Calu3 (cell line): Measurements from ENCODE around the gene SMDT1. TPM values are rescaled to one million over a fixed set of nuclear protein-coding genes. Genes with fewer than 3 reads are reported as not detected.
"Not testable (repeated sequence)": the region's sequence is repeated elsewhere in the genome, so short reads cannot be mapped to it uniquely, and the experiment has no call there.

Source experiments
- BruUV-seq: library from RNA; stranded (reverse); fragments of 400-500 nt; replicated peaks from 2 replicates; lab custom pipeline; 2021; lab: Mats Ljungman, UMichigan
- CTCF ChIA-PET: fragments of 300-600 bp; sonication (Branson Sonifier 250); formaldehyde crosslinking; loops from one replicate; lab custom pipeline; 2022; ENCODE audit warnings: antibody characterized with exemption; lab: Charles Lee
- DNase-seq: peaks from one replicate; pipeline ENCODE4 v3.0.0; 2022
- H3K27ac Mint-ChIP-seq: one replicate; pipeline ENCODE4 v1.8.0; 2022; ENCODE audit warnings: mixed read lengths; ENCODE audit not compliant: unreplicated experiment
- H3K27me3 Mint-ChIP-seq: one replicate; pipeline ENCODE4 v1.8.0; 2022; ENCODE audit warnings: mixed read lengths; ENCODE audit not compliant: unreplicated experiment
- H3K36me3 Mint-ChIP-seq: one replicate; pipeline ENCODE4 v1.8.0; 2022; ENCODE audit warnings: mild to moderate bottlenecking, moderate library complexity, mixed read lengths; ENCODE audit not compliant: insufficient read depth, unreplicated experiment
- H3K4me1 Mint-ChIP-seq: one replicate; pipeline ENCODE4 v1.8.0; 2022; ENCODE audit warnings: mild to moderate bottlenecking, low read depth, mixed read lengths; ENCODE audit not compliant: unreplicated experiment
- H3K4me3 Mint-ChIP-seq: one replicate; pipeline ENCODE4 v1.8.0; 2022; ENCODE audit warnings: mild to moderate bottlenecking, low read depth, moderate library complexity, mixed read lengths; ENCODE audit not compliant: unreplicated experiment
- H3K9me3 Mint-ChIP-seq: one replicate; pipeline ENCODE4 v1.8.0; 2022; ENCODE audit warnings: low read depth, mixed read lengths; ENCODE audit not compliant: unreplicated experiment
- intact Hi-C: fragments of 100-400 bp; cut with micrococcal nuclease; formaldehyde crosslinking; loops from one replicate; pipeline ENCODE4 v1.10.0; 2022; ENCODE audit not compliant: unreplicated experiment
- total RNA-seq: library from RNA; stranded (reverse); gene quantifications from 2 replicates; pipeline ENCODE4 v1.2.3, GENCODE V29; 2022
- TF ChIP-seq, protein P1 (sequence below): fragments of 200-600 bp; IDR thresholded peaks from one replicate; pipeline ENCODE4 v1.8.0; 2022; ENCODE audit warnings: antibody characterized with exemption; ENCODE audit not compliant: unreplicated experiment

Gene SMDT1
- total RNA-seq, 1 experiment from 2014 or later: 60.8 TPM

- no peaks in the 10 kb centered on the region for H3K9me3 Mint-ChIP-seq
- DNase-seq: no peak
- intact Hi-C loops: no loop called here
- no peaks in the 10 kb centered on the region for H3K27me3 Mint-ChIP-seq
- TF ChIP-seq, protein P1, sequence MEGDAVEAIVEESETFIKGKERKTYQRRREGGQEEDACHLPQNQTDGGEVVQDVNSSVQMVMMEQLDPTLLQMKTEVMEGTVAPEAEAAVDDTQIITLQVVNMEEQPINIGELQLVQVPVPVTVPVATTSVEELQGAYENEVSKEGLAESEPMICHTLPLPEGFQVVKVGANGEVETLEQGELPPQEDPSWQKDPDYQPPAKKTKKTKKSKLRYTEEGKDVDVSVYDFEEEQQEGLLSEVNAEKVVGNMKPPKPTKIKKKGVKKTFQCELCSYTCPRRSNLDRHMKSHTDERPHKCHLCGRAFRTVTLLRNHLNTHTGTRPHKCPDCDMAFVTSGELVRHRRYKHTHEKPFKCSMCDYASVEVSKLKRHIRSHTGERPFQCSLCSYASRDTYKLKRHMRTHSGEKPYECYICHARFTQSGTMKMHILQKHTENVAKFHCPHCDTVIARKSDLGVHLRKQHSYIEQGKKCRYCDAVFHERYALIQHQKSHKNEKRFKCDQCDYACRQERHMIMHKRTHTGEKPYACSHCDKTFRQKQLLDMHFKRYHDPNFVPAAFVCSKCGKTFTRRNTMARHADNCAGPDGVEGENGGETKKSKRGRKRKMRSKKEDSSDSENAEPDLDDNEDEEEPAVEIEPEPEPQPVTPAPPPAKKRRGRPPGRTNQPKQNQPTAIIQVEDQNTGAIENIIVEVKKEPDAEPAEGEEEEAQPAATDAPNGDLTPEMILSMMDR: no peak
- H3K4me3 Mint-ChIP-seq: no peak overlapping the region
- CTCF ChIA-PET: no interaction called here
- H3K27ac Mint-ChIP-seq: no peak overlapping the region
- BruUV-seq: no TSS peak
- peaks cover 47% of the 10 kb centered on the region for H3K36me3 Mint-ChIP-seq
- peaks cover 15% of the 10 kb centered on the region for H3K4me1 Mint-ChIP-seq
Measured at GRCh38 chr22:42086051-42086450, 6.6 kb downstream of the SMDT1 start.

DNA sequence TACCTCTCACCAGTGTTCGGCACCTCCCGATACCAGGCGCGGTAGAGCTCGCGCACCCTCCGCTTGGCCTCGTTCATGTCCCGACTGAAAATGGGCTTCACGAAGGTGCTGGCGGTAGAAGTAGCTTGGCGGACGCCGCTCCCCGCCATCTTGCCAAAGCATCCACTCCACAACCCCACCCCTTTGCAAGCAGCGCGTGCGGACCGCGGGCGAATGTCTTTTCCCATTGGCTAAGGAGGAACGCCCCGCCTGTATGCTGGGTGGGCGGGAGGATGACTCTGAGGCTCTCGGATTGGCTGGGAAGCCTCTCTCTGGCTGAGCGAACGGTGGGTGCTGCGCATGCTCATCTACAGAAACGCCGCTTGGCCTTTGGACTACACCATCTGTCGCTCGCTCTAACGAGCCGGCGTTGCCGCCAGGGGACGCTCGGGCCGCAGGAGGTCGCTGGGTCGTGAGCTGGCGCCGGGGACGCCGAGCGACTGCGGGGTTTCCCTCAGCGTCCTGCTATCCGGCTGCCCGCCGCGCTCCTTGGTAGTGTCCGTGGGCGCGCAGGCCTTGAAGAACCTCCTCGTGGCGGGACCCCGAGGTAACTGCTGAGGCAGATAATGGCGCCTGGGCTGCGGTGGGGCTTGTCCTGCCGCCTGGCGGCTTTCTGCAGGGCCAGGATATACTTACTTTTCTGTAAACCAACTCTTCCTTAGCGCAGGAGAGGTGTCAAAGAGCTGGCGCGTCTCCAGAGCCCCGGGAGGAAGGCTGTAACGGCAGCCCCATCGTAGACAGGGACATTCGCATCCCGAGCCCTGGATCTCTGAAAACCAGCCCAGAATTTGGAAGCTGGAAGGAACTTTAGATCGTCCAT lies 11.3 kb downstream of the SMDT1 start, which contains the start of gene NDUFA6:
Gene NDUFA6, minus strand, starts transcription at position 177 of the 859 bp plus-strand sequence. Its CDS starts 28 bp downstream, at position 149.
- DNase-seq: peak; percentile 98
- peak within 1 kb of the TSS; percentile 96 for H3K27ac Mint-ChIP-seq
- intact Hi-C loops: loop anchor here (2.0 kb wide), 1 partner anchor 346 kb away; no protein-coding TSS in a partner anchor
- no TSS peak for BruUV-seq
- no peaks in the 10 kb centered on the region for H3K9me3 Mint-ChIP-seq
- CTCF ChIA-PET: interaction anchor here (0.6 to 2.5 kb wide), 8 partner anchors 11 to 685 kb away, joined by 3 to 17 read pairs (median 6); partner anchors contain the start of genes NAGA and SMDT1
- H3K27me3 Mint-ChIP-seq: no peaks in the 10 kb centered on the region
- peak within 1 kb of the TSS; percentile 96 for H3K4me3 Mint-ChIP-seq
- peaks cover 45% of the 10 kb centered on the region for H3K36me3 Mint-ChIP-seq
- peaks cover 15% of the 10 kb centered on the region for H3K4me1 Mint-ChIP-seq
- TF ChIP-seq, protein P1: peak; percentile 74

GRCh38 chr22:42091455-42091782 lies 11.9 kb downstream of the SMDT1 start:
- Mint-ChIP-seq H3K36me3 (peaks cover 39% of the 10 kb centered on the region), H3K4me1 (peaks cover 15% of the 10 kb centered on the region), H3K27me3 (no peaks in the 10 kb centered on the region), H3K4me3 (peak overlapping the region; percentile 96), H3K27ac (peak overlapping the region; percentile 96), H3K9me3 (no peaks in the 10 kb centered on the region)
- CTCF ChIA-PET: interaction anchor here (0.6 to 2.5 kb wide), 7 partner anchors 12 to 684 kb away, joined by 3 to 17 read pairs (median 6); partner anchors contain the start of genes NAGA and SMDT1
- TSS peak; percentile 36 for BruUV-seq
- intact Hi-C loops: loop anchor here (2.0 kb wide), 1 partner anchor 345 kb away; no protein-coding TSS in a partner anchor
- no peak for DNase-seq
- TF ChIP-seq, protein P1: no peak

GRCh38 chr22:42101199-42101598 lies 21.7 kb downstream of the SMDT1 start:
- H3K36me3 Mint-ChIP-seq: no peaks in the 10 kb centered on the region
- CTCF ChIA-PET: interaction anchor here (0.7 kb wide), 1 partner anchor 845 kb away, joined by 3 read pairs; no protein-coding TSS in a partner anchor
- no peak for DNase-seq
- H3K27me3 Mint-ChIP-seq: no peaks in the 10 kb centered on the region
- no peak overlapping the region for H3K4me3 Mint-ChIP-seq
- intact Hi-C loops: no loop called here
- peaks cover 3% of the 10 kb centered on the region for H3K9me3 Mint-ChIP-seq
- no TSS peak for BruUV-seq
- no peaks in the 10 kb centered on the region for H3K4me1 Mint-ChIP-seq
- H3K27ac Mint-ChIP-seq: no peak overlapping the region
- TF ChIP-seq, protein P1: no peak

DNA sequence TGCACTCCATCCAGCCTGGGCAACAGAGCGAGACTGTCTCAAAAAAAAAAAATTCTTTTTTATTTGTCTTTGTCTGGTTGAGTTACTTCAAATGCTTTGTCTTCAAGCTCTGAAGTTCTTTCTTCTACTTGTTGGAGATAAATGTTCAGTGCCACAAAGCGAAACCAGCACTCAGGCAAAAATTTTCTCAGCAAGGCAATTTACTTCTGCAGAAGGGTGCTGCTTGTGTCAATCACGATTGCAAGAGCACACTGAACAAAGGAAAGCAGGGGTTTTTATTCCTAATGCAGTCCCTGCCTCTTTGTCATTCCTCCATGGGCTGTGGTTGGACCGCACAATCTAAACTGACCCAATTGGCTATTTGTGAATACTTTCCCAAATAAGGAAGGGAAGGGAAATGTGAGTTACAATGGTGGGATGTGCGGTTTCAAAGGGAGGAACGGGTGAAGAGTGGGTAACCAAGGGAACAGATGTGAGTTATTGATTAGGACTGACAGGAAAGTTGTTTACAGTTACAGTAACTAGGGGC lies 24.9 kb downstream of the SMDT1 start:
- H3K36me3 Mint-ChIP-seq, H3K27ac Mint-ChIP-seq, CTCF ChIA-PET, H3K4me1 Mint-ChIP-seq, BruUV-seq, H3K4me3 Mint-ChIP-seq, DNase-seq, intact Hi-C loops, H3K9me3 Mint-ChIP-seq, H3K27me3 Mint-ChIP-seq: not testable (repeated sequence)
